RPMI8226 (cell line): ENCODE results near the gene ARCN1.
A peak's percentile ranks its signal among the peaks of the same experiment; 100 is the strongest.
"Not testable (repeated sequence)": the region's sequence is repeated elsewhere in the genome, so short reads cannot be mapped to it uniquely, and the experiment has no call there.

Experiments used
- DNase-seq: peaks from one replicate; pipeline ENCODE4 v3.0.0-alpha.2; 2015

The ARCN1 gene

GRCh38 chr11:118545533-118545932, 26.7 kb upstream of the ARCN1 start:
- no peak for DNase-seq

GRCh38 chr11:118547132-118547531, 25.1 kb upstream of the ARCN1 start:
- DNase-seq = no peak

- DNase-seq = no peak
Observed at GRCh38 chr11:118552341-118552740, 19.9 kb upstream of the ARCN1 start.

GRCh38 chr11:118560806-118561205, 11.4 kb upstream of the ARCN1 start:
- DNase-seq = no peak

GRCh38 chr11:118565051-118565450, 7.2 kb upstream of the ARCN1 start:
- no peak for DNase-seq

GRCh38 chr11:118569670-118570069, 2.5 kb upstream of the ARCN1 start:
- DNase-seq = no peak

- DNase-seq = no peak
Observed at GRCh38 chr11:118570787-118571186, 1.4 kb upstream of the ARCN1 start.

GRCh38 chr11:118571701-118572060, 528 bp upstream of the ARCN1 start:
- peak; percentile 17 for DNase-seq

GRCh38 chr11:118572981-118573550, 857 bp downstream of the ARCN1 start:
- peak; percentile 41 for DNase-seq

- no peak for DNase-seq
Observed at GRCh38 chr11:118574636-118575035, 2.4 kb downstream of the ARCN1 start.

GRCh38 chr11:118577995-118578394, 5.8 kb downstream of the ARCN1 start:
- not testable (repeated sequence) for DNase-seq

- DNase-seq = no peak
Observed at GRCh38 chr11:118581057-118581456, 8.8 kb downstream of the ARCN1 start.

GRCh38 chr11:118587952-118588351, 15.7 kb downstream of the ARCN1 start:
- no peak for DNase-seq

- no peak for DNase-seq
Observed at GRCh38 chr11:118592616-118593367, 20.6 kb downstream of the ARCN1 start.

GRCh38 chr11:118594984-118595383, 22.8 kb downstream of the ARCN1 start:
- peak; percentile 49 for DNase-seq

GRCh38 chr11:118596224-118597146, 24.3 kb downstream of the ARCN1 start:
- no peak for DNase-seq

- DNase-seq = no peak
Observed at GRCh38 chr11:118597556-118597955, 25.3 kb downstream of the ARCN1 start.

GRCh38 chr11:118602331-118602730, 30.1 kb downstream of the ARCN1 start:
- no peak for DNase-seq

GRCh38 chr11:118603709-118604108, 31.5 kb downstream of the ARCN1 start:
- not testable (repeated sequence) for DNase-seq

GRCh38 chr11:118604566-118604965, 32.4 kb downstream of the ARCN1 start:
- no peak for DNase-seq

- no peak for DNase-seq
Observed at GRCh38 chr11:118605116-118605867, 33.1 kb downstream of the ARCN1 start.

- DNase-seq = no peak
Observed at GRCh38 chr11:118606157-118606843, 34.1 kb downstream of the ARCN1 start.
